Psoas muscle (tissue), 8 donors: ENCODE measurements around the gene AQP10. TPM values are rescaled to one million over a fixed set of nuclear protein-coding genes. Genes with fewer than 3 reads are reported as not detected.
"Not testable (repeated sequence)": the region's sequence is repeated elsewhere in the genome, so short reads cannot be mapped to it uniquely, and the experiment has no call there.

Experiments
- ATAC-seq, 4 donors: fragments of 200-7000 bp; cut with Tn5 transposase; one replicate each; pipeline ENCODE4 v1.9.1; 2020; ENCODE audit warnings: moderate library complexity in 3 of 4, mild to moderate bottlenecking in 2 of 4
- DNase-seq, 2 donors: peaks; one replicate each; pipeline ENCODE4 v3.0.0-alpha.2; 2020
- H3K27ac ChIP-seq: fragments of 200-600 bp; one replicate; pipeline ENCODE4 v1.8.0; 2022
- H3K27me3 ChIP-seq, 3 donors: fragments of 200-600 bp in 1 of 3; one replicate each; pipeline versions ENCODE4 v1.6.1 to v1.8.0; 2013 to 2022; ENCODE audit warnings: low read length in 2 of 3, mild to moderate bottlenecking in 2 of 3, moderate library complexity in 1 of 3; ENCODE audit not compliant: insufficient read depth in 3 of 3
- H3K36me3 ChIP-seq, 2 donors: fragments of 200-600 bp in 1 of 2; one replicate each; pipeline versions ENCODE4 v1.6.1 to v1.8.0; 2013 to 2022; ENCODE audit warnings: low read depth in 1 of 2, mild to moderate bottlenecking in 1 of 2, moderate library complexity in 1 of 2; ENCODE audit not compliant: insufficient read depth in 1 of 2
- H3K4me1 ChIP-seq: fragments of 200-600 bp; one replicate; pipeline ENCODE4 v1.8.0; 2022
- H3K4me3 ChIP-seq: fragments of 200-600 bp; one replicate; pipeline ENCODE4 v1.8.0; 2022; ENCODE audit warnings: mild to moderate bottlenecking
- H3K9me3 ChIP-seq: fragments of 200-600 bp; one replicate; pipeline ENCODE4 v1.8.0; 2022
- CTCF ChIP-seq: fragments of 200-600 bp; IDR thresholded peaks from one replicate; pipeline ENCODE4 v1.8.0; 2022; ENCODE audit warnings: antibody characterized with exemption
- WGBS, 3 donors: extraction: QIAGEN DNeasy Blood & Tissue Kit; methylation state at CpG; one replicate each; pipeline versions ENCODE4 v1.1.6 to v1.1.7; 2013; 5-methylcytosine and 5-hydroxymethylcytosine counted together
- intact Hi-C, 2 donors: fragments of 100-400 bp; cut with DNase I; formaldehyde crosslinking; loops; one replicate each; pipeline versions ENCODE4 v1.11.0 to v1.14.2; 2022
- polyA plus RNA-seq, 3 donors: library from polyadenylated mRNA; stranded (reverse); fragments of 200-250 nt; gene quantifications; one replicate each; pipeline ENCODE4 v1.2.3, GENCODE V29; 2013
- total RNA-seq, 4 donors: library from RNA; stranded (reverse); fragmentation: NEBNext Ultra II Directional in 2 of 4; extraction: Animal tissue kit (Norgen Biotek cat#: 25700) in 2 of 4; gene quantifications; one replicate each; pipeline versions ENCODE4 v1.2.1 to v1.2.4, GENCODE V29; 2021 to 2023
- donor health status: healthy with polysubstance abuse.
- donor health status: DM: no; HTN: no; CAD: no; lungs with moderate emphysema.
- donor health status: Bipolar disorder and iron deficiency.
- donor health status: healthy.
- donor health status: DM: yes; HTN: yes; CAD: no.
- donor health status: DM: no; HTN: no; CAD: no.
- donor health status: DM: no; HTN: no; CAD: no.
- donor health status: DM: yes; HTN: yes; CAD: no.

AQP10 gene
- total and polyA plus RNA-seq, 7 donors: 0.04 TPM; not detected in 6

- H3K27me3 ChIP-seq: peaks cover 0 to 12% (median 0%) of the 10 kb centered on the region in 3 donors
- intact Hi-C loops: no loop called here
- 48 to 90% (median 75%) methylated on average over 1 of the region's 1 CpG for WGBS, 3 donors
- no peak for DNase-seq
- H3K4me3 ChIP-seq: no peak overlapping the region
- no peaks in the 10 kb centered on the region for H3K36me3 ChIP-seq
- no peak overlapping the region for H3K27ac ChIP-seq
- H3K9me3 ChIP-seq: no peaks in the 10 kb centered on the region
- no peak for ATAC-seq
- TF ChIP-seq CTCF: no peak
- no peaks in the 10 kb centered on the region for H3K4me1 ChIP-seq
Measured at GRCh38 chr1:154316704-154317103, 4.2 kb upstream of the AQP10 start.

GRCh38 chr1:154318386-154318785, 2.5 kb upstream of the AQP10 start:
- Histone ChIP-seq H3K36me3 (no peaks in the 10 kb centered on the region), H3K4me1 (no peaks in the 10 kb centered on the region), H3K4me3 (no peak overlapping the region), H3K9me3 (no peaks in the 10 kb centered on the region), H3K27ac (no peak overlapping the region), H3K27me3 (peaks cover 0 to 12% (median 2%) of the 10 kb centered on the region in 3 donors)
- ATAC-seq: no peak
- no peak for DNase-seq
- no peak for TF ChIP-seq CTCF
- intact Hi-C loops: no loop called here
- WGBS, 3 donors: 49 to 61% (median 60%) methylated on average over 4 of the region's 4 CpGs

- not testable (repeated sequence) for ATAC-seq, H3K9me3 ChIP-seq, DNase-seq, H3K36me3 ChIP-seq, H3K4me3 ChIP-seq, H3K27ac ChIP-seq
- Histone ChIP-seq H3K4me1 (peaks cover 15% of the 10 kb centered on the region), H3K27me3 (peaks cover 0 to 34% (median 2%) of the 10 kb centered on the region in 3 donors)
- intact Hi-C loops: loop anchor here (5.0 to 10.0 kb wide), 3 partner anchors 66 to 223 kb away; no protein-coding TSS in a partner anchor
Measured at GRCh38 chr1:154321609-154321934, 679 bp downstream of the AQP10 start.

- H3K27ac ChIP-seq: no peak overlapping the region
- peaks cover 0 to 50% (median 4%) of the 10 kb centered on the region in 3 donors for H3K27me3 ChIP-seq
- WGBS, 3 donors: 85 to 96% (median 88%) methylated on average over 4 to 7 of the region's 7 CpGs
- no peak for TF ChIP-seq CTCF
- ATAC-seq (no peak), DNase-seq (no peak)
- peaks cover 22% of the 10 kb centered on the region for H3K4me1 ChIP-seq
- H3K9me3 ChIP-seq: no peaks in the 10 kb centered on the region
- intact Hi-C loops: loop anchor here (5.0 to 10.0 kb wide), 3 partner anchors 64 to 221 kb away; no protein-coding TSS in a partner anchor
- H3K4me3 ChIP-seq: no peak overlapping the region
- H3K36me3 ChIP-seq: no peaks in the 10 kb centered on the region
Measured at GRCh38 chr1:154323493-154323892, 2.6 kb downstream of the AQP10 start.

GRCh38 chr1:154324241-154324640, 3.3 kb downstream of the AQP10 start:
- WGBS, 3 donors: 29 to 47% (median 40%) methylated on average over 2 of the region's 2 CpGs
- no peak for DNase-seq
- TF ChIP-seq CTCF: no peak
- H3K9me3 ChIP-seq: no peaks in the 10 kb centered on the region
- no peak for ATAC-seq
- intact Hi-C loops: loop anchor here (5.0 to 10.0 kb wide), 3 partner anchors 63 to 221 kb away; no protein-coding TSS in a partner anchor
- peak overlapping the region; percentile 64 for H3K4me3 ChIP-seq
- H3K27me3 ChIP-seq: peaks cover 0 to 47% (median 6%) of the 10 kb centered on the region in 3 donors
- no peak overlapping the region for H3K27ac ChIP-seq
- H3K4me1 ChIP-seq: peaks cover 22% of the 10 kb centered on the region
- no peaks in the 10 kb centered on the region for H3K36me3 ChIP-seq
